Trophoblast cell (in vitro differentiated cells and primary cell): ENCODE data around the gene OXCT2.
"Not testable (repeated sequence)": the region's sequence is repeated elsewhere in the genome, so short reads cannot be mapped to it uniquely, and the experiment has no call there.

ENCODE experiments used
- DNase-seq, 2 donors: peaks; one replicate each; pipeline ENCODE4 v3.0.0-alpha.2; 2016
- H2AFZ ChIP-seq: 2 replicates; pipeline ENCODE4 v1.6.1; 2013; ENCODE audit warnings: low read length, moderate library complexity, mild to moderate bottlenecking; ENCODE audit not compliant: insufficient read depth, poor library complexity
- H2AK5ac ChIP-seq: 2 replicates; pipeline ENCODE4 v1.6.1; 2013; ENCODE audit warnings: mild to moderate bottlenecking, low read length
- H2BK120ac ChIP-seq: 2 replicates; pipeline ENCODE4 v1.6.1; 2013; ENCODE audit warnings: low read length, mild to moderate bottlenecking, moderate library complexity; ENCODE audit not compliant: insufficient read depth, poor library complexity
- H2BK12ac ChIP-seq: 2 replicates; pipeline ENCODE4 v1.6.1; 2013; ENCODE audit warnings: mild to moderate bottlenecking, low read length, moderate library complexity
- H2BK5ac ChIP-seq: 2 replicates; pipeline ENCODE4 v1.6.1; 2013; ENCODE audit warnings: low read length, low read depth, moderate library complexity, mild to moderate bottlenecking; ENCODE audit not compliant: poor library complexity
- H3K14ac ChIP-seq: 2 replicates; pipeline ENCODE4 v1.6.1; 2013; ENCODE audit warnings: mild to moderate bottlenecking, low read length
- H3K18ac ChIP-seq: 2 replicates; pipeline ENCODE4 v1.6.1; 2013; ENCODE audit warnings: mild to moderate bottlenecking, low read length
- H3K23ac ChIP-seq: 2 replicates; pipeline ENCODE4 v1.6.1; 2013; ENCODE audit warnings: low read length
- H3K27ac ChIP-seq: 2 replicates; pipeline ENCODE4 v1.5.1; 2013; ENCODE audit warnings: low read depth, mild to moderate bottlenecking, inconsistent platforms, low read length, moderate library complexity
- H3K27me3 ChIP-seq: 2 replicates; pipeline ENCODE4 v1.6.1; 2013; ENCODE audit warnings: inconsistent platforms, mild to moderate bottlenecking, low read length, moderate library complexity; ENCODE audit not compliant: insufficient read depth
- H3K36me3 ChIP-seq, 2 experiments: 1 replicate in 1 of 2; 2 replicates in 1 of 2; pipeline ENCODE4 v1.6.1; 2013; ENCODE audit warnings: low read length in 2 of 2, mild to moderate bottlenecking in 2 of 2, moderate library complexity in 1 of 2; ENCODE audit not compliant: insufficient read depth in 2 of 2, control insufficient read depth in 1 of 2
- H3K4ac ChIP-seq: 2 replicates; pipeline ENCODE4 v1.6.1; 2013; ENCODE audit warnings: low read depth, mild to moderate bottlenecking, low read length, moderate library complexity
- H3K4me1 ChIP-seq, 2 experiments: 1 replicate in 1 of 2; 2 replicates in 1 of 2; pipeline ENCODE4 v1.6.1; 2013; ENCODE audit warnings: low read length in 2 of 2, mild to moderate bottlenecking in 2 of 2, moderate library complexity in 1 of 2; ENCODE audit not compliant: insufficient read depth in 2 of 2, control insufficient read depth in 1 of 2
- H3K4me2 ChIP-seq: 2 replicates; pipeline ENCODE4 v1.6.1; 2013; ENCODE audit warnings: inconsistent platforms, mild to moderate bottlenecking, low read length, moderate library complexity
- H3K4me3 ChIP-seq: 2 replicates; pipeline ENCODE4 v1.5.1; 2013; ENCODE audit warnings: mild to moderate bottlenecking, low read depth, low read length, inconsistent platforms
- H3K79me1 ChIP-seq: one replicate; pipeline ENCODE4 v1.6.1; 2013; ENCODE audit warnings: low read length
- H3K79me2 ChIP-seq: 2 replicates; pipeline ENCODE4 v1.6.1; 2013; ENCODE audit warnings: low read length, mild to moderate bottlenecking; ENCODE audit not compliant: control insufficient read depth, insufficient read depth, poor library complexity
- H3K9ac ChIP-seq: 2 replicates; pipeline ENCODE4 v1.6.1; 2013; ENCODE audit warnings: mild to moderate bottlenecking, low read length
- H3K9me3 ChIP-seq: 2 replicates; pipeline ENCODE4 v1.6.1; 2013; ENCODE audit warnings: low read depth, mild to moderate bottlenecking, control low read depth, inconsistent platforms, low read length; ENCODE audit not compliant: insufficient read depth
- H4K12ac ChIP-seq: 2 replicates; pipeline ENCODE4 v1.6.1; 2013; ENCODE audit warnings: low read depth, mild to moderate bottlenecking, low read length, moderate library complexity
- H4K8ac ChIP-seq: 2 replicates; pipeline ENCODE4 v1.6.1; 2013; ENCODE audit warnings: low read depth, mild to moderate bottlenecking, low read length, moderate library complexity
- H4K91ac ChIP-seq: one replicate; pipeline ENCODE4 v1.6.1; 2013; ENCODE audit warnings: low read depth, mild to moderate bottlenecking, low read length, moderate library complexity
- WGBS: extraction: QIAGEN DNeasy Blood & Tissue Kit; methylation state at CpG from one replicate; pipeline ENCODE4 v1.1.7; 2013; ENCODE audit warnings: missing lambda C conversion rate; ENCODE audit not compliant: insufficient read length, insufficient coverage; ENCODE audit errors: extremely low coverage; 5-methylcytosine and 5-hydroxymethylcytosine counted together

The OXCT2 gene

DNA sequence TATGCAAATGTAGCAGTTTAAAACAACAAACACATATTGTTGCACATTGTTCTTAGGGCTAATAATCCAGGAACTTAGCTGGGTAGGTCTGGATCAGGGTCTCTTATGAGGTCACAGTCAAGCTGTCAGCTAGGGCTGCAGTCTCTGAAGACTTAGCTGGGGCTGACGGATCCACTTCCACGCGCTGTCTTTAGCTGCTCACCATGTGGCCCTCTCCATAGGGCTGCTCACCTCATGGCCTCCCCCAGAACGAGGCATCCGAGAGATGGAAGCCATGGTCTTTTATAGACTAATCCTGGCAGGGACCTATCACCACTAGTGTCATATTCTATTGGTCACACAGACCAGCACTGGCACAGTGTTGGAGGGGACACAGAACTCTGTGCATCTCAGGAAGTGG is 8.7 kb upstream of the OXCT2 start:
- Histone ChIP-seq H3K4me3 (no peak overlapping the region), H4K91ac (no peak overlapping the region), H3K79me2 (no peaks in the 10 kb centered on the region), H3K4me2 (no peak overlapping the region), H3K4me1 (no peaks in the 10 kb centered on the region), H3K27ac (no peak overlapping the region), H2BK5ac (no peak overlapping the region), H4K8ac (no peak overlapping the region), H4K12ac (no peak overlapping the region), H3K36me3 (no peaks in the 10 kb centered on the region), H2BK12ac (no peak overlapping the region), H3K79me1 (no peaks in the 10 kb centered on the region), H3K27me3 (peaks cover 4% of the 10 kb centered on the region), H3K18ac (no peak overlapping the region), H2AK5ac (no peak overlapping the region), H2AFZ (no peak overlapping the region), H3K9me3 (peaks cover 2% of the 10 kb centered on the region), H3K23ac (no peak overlapping the region), H3K4ac (no peak overlapping the region), H3K14ac (no peak overlapping the region), H2BK120ac (no peak overlapping the region), H3K9ac (no peak overlapping the region)
- WGBS = no CpG with 5 or more reads among the region's 5 CpGs
- no peak for DNase-seq

DNA sequence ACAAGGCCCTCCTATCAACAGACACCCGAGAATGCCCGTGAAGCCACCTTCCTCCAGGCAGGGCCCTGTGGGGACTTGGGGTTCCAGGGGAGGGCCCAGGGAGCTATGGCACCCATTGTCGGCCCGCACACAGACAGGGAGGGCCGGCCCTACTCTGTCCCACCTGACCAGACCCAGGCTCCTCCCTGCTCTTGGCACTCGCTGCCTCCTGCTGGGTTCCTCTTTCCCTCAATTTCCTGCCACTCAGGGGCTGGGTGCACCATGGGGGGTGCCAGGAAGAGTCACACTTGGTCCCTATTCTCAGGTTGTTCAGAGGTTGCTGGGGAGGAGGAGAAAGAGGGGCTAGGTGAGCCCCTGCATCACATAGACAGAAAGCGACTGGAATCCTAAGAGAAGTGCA is 8.0 kb upstream of the OXCT2 start:
- H3K27ac ChIP-seq = no peak overlapping the region
- H2AFZ ChIP-seq = no peak overlapping the region
- no peak for DNase-seq
- no peak overlapping the region for H2AK5ac ChIP-seq
- peaks cover 2% of the 10 kb centered on the region for H3K9me3 ChIP-seq
- no peak overlapping the region for H3K18ac ChIP-seq
- H2BK12ac ChIP-seq = no peak overlapping the region
- no peak overlapping the region for H2BK5ac ChIP-seq
- no peak overlapping the region for H3K4me2 ChIP-seq
- H4K8ac ChIP-seq = no peak overlapping the region
- no peak overlapping the region for H3K4ac ChIP-seq
- no peaks in the 10 kb centered on the region for H3K79me1 ChIP-seq
- H3K23ac ChIP-seq = no peak overlapping the region
- H3K4me3 ChIP-seq = no peak overlapping the region
- peaks cover 4% of the 10 kb centered on the region for H3K27me3 ChIP-seq
- H2BK120ac ChIP-seq = no peak overlapping the region
- H4K91ac ChIP-seq = no peak overlapping the region
- no peaks in the 10 kb centered on the region for H3K36me3 ChIP-seq
- WGBS = no CpG with 5 or more reads among the region's 7 CpGs
- H3K4me1 ChIP-seq = no peaks in the 10 kb centered on the region
- H3K9ac ChIP-seq = no peak overlapping the region
- no peak overlapping the region for H3K14ac ChIP-seq
- no peak overlapping the region for H4K12ac ChIP-seq
- H3K79me2 ChIP-seq = no peaks in the 10 kb centered on the region

DNA sequence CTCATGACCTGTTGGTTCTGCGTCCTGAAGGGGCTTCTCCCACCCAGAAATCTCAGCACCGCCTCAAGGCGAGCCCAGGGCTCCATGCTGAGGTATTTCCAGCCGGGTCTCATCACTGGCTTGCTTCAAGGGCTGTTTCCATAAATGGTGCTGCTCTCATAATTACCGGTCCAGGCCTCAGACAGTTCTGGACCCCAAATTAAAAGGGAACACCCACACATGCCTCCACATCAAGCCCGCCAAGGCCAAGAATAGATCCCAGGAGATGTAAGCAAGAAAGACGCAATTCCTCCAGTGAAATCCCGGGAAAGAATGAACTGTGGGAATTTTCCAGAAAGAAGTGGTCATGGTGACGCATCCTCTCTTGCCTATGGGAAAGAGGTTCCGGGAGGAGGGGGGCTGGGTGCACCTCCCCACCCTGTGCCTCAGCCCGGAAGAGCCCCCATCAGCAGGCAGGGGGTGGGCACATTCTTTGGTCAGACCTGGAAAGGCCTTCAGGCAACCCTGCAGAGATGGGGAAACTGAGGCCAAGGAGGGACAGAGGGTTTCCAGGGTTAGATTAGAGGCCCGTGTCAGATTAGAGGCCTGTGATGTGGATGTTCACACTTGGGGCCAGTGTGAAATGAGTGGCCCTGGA is 7.4 kb upstream of the OXCT2 start:
- H3K4me2 ChIP-seq, H2BK5ac ChIP-seq, H4K8ac ChIP-seq, H3K23ac ChIP-seq, H3K14ac ChIP-seq, H3K36me3 ChIP-seq, H2AK5ac ChIP-seq, H4K12ac ChIP-seq, H3K27me3 ChIP-seq, H3K9me3 ChIP-seq, H3K4me3 ChIP-seq, H3K27ac ChIP-seq, H3K79me2 ChIP-seq, H4K91ac ChIP-seq, H2BK12ac ChIP-seq, H3K79me1 ChIP-seq, H3K4me1 ChIP-seq, DNase-seq, H2BK120ac ChIP-seq, H3K18ac ChIP-seq, H2AFZ ChIP-seq, H3K9ac ChIP-seq, H3K4ac ChIP-seq: not testable (repeated sequence)
- no CpG with 5 or more reads among the region's 12 CpGs for WGBS

DNA sequence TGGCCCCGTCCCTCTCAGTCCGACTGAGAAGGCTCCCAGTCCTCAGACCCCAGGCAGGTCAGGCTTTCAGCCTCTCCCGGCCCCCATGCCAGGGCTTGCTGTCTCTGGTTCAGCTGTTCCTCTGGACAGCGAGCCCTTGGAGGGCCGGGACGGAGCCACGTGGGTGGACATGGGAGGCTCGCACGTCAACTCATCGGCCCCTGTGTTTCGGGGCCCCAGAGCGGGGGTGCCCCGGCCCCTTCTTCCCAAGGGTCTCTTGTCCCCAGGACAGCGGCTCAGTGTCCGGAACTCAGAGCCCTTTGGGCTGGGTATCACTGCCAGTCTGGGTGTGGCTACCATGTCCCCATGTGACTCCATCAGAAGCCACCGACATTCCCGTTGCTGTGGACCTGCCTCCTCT is 6.7 kb upstream of the OXCT2 start:
- H3K27ac ChIP-seq, H3K79me1 ChIP-seq: not testable (repeated sequence)
- no CpG with 5 or more reads among the region's 17 CpGs for WGBS

More for the DNA sequence above, 6.7 kb upstream of the OXCT2 start:
- H2BK12ac ChIP-seq, H3K23ac ChIP-seq, H3K9me3 ChIP-seq, H3K4me3 ChIP-seq, H3K14ac ChIP-seq, DNase-seq, H3K79me2 ChIP-seq, H4K12ac ChIP-seq, H2AK5ac ChIP-seq, H4K91ac ChIP-seq, H4K8ac ChIP-seq, H2AFZ ChIP-seq, H3K36me3 ChIP-seq, H3K4me2 ChIP-seq, H3K18ac ChIP-seq, H3K4me1 ChIP-seq, H2BK5ac ChIP-seq, H3K4ac ChIP-seq, H3K9ac ChIP-seq, H3K27me3 ChIP-seq, H2BK120ac ChIP-seq: not testable (repeated sequence)
